GM18498 (cell line): ENCODE results near the gene KANK2.
"Not testable (repeated sequence)": the region's sequence is repeated elsewhere in the genome, so short reads cannot be mapped to it uniquely, and the experiment has no call there.

ENCODE experiments used
- ATAC-seq: cut with Tn5 transposase; IDR thresholded peaks from one replicate; pipeline ENCODE4 v1.9.1; 2021; ENCODE audit warnings: mild to moderate bottlenecking, moderate library complexity; ENCODE audit not compliant: unreplicated experiment

KANK2 gene

GRCh38 chr19:11175920-11176319, 21.4 kb downstream of the KANK2 start:
- ATAC-seq: no peak

GRCh38 chr19:11174336-11174735, 23.0 kb downstream of the KANK2 start:
- ATAC-seq: no peak

- ATAC-seq: no peak
These were observed 23.7 kb downstream of the KANK2 start for GRCh38 chr19:11173516-11174155.

- ATAC-seq: no peak
These were observed 24.8 kb downstream of the KANK2 start for GRCh38 chr19:11172576-11172975.

- no peak for ATAC-seq
These were observed 26.2 kb downstream of the KANK2 start for GRCh38 chr19:11171144-11171543.

GRCh38 chr19:11169896-11170678, 27.3 kb downstream of the KANK2 start:
- ATAC-seq: no peak

GRCh38 chr19:11168568-11168967, 28.8 kb downstream of the KANK2 start:
- ATAC-seq: no peak

GRCh38 chr19:11166281-11167142, 30.8 kb downstream of the KANK2 start:
- no peak for ATAC-seq

- ATAC-seq: no peak
These were observed 31.8 kb downstream of the KANK2 start for GRCh38 chr19:11165486-11166030.

- ATAC-seq: no peak
These were observed 32.4 kb downstream of the KANK2 start for GRCh38 chr19:11164879-11165406.

- ATAC-seq: no peak
These were observed 33.0 kb downstream of the KANK2 start for GRCh38 chr19:11164296-11164695.

GRCh38 chr19:11160440-11160768, 36.9 kb downstream of the KANK2 start:
- not testable (repeated sequence) for ATAC-seq

GRCh38 chr19:11159598-11160439, 37.5 kb downstream of the KANK2 start:
- ATAC-seq: no peak

- peak; percentile 96 for ATAC-seq
These were observed 41.8 kb downstream of the KANK2 start, which contains the start of gene SPC24 for GRCh38 chr19:11155373-11156120. Gene SPC24 (minus strand): TSS chr19:11155782. CDS start chr19:11155776, 6 bp downstream.

- ATAC-seq: no peak
These were observed 42.7 kb downstream of the KANK2 start for GRCh38 chr19:11154683-11155047.

GRCh38 chr19:11152318-11153062, 44.9 kb downstream of the KANK2 start:
- ATAC-seq: no peak

- no peak for ATAC-seq
These were observed 46.2 kb downstream of the KANK2 start for GRCh38 chr19:11151181-11151580.

- no peak for ATAC-seq
These were observed 49.3 kb downstream of the KANK2 start for GRCh38 chr19:11148001-11148400.

- no peak for ATAC-seq
These were observed 51.8 kb downstream of the KANK2 start for GRCh38 chr19:11145536-11145924.
